Myocyte (in vitro differentiated cells): ENCODE measurements around the gene LPGAT1. TPM values are rescaled to one million over a fixed set of nuclear protein-coding genes. Genes with fewer than 3 reads are reported as not detected.
"Not testable (repeated sequence)": the region's sequence is repeated elsewhere in the genome, so short reads cannot be mapped to it uniquely, and the experiment has no call there.

Source experiments
- DNase-seq: peaks from one replicate; pipeline ENCODE4 v3.0.0-alpha.2; 2012; ENCODE audit warnings: low read depth
- total RNA-seq: library from RNA; depleted of rRNA; stranded (reverse); fragments of >200 nt; gene quantifications from 2 replicates; pipeline ENCODE4 v1.2.3, GENCODE V29; 2014

The LPGAT1 gene
- total RNA-seq, 1 donor from 2014 or later = 46.3 TPM

DNA sequence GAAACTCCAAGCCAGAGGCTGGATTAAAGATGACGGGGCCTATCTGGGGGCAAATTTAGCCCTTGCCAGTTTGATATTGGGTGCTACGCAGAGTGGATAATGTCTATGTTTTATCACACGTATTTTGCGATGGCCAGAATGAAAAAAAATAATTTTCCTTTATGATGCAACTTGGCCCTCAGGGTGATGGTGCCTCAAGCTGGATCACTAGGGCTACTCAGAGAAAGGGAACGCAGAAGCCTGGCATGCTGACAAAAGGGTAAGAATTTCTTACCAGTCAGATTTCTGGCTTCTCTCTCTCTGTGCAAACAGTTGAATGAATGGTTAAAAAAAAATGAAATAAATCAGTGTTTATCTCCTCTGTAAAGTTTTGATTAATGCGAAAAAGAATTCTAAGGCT, 122.6 kb downstream of the LPGAT1 start:
- no peak for DNase-seq

DNA sequence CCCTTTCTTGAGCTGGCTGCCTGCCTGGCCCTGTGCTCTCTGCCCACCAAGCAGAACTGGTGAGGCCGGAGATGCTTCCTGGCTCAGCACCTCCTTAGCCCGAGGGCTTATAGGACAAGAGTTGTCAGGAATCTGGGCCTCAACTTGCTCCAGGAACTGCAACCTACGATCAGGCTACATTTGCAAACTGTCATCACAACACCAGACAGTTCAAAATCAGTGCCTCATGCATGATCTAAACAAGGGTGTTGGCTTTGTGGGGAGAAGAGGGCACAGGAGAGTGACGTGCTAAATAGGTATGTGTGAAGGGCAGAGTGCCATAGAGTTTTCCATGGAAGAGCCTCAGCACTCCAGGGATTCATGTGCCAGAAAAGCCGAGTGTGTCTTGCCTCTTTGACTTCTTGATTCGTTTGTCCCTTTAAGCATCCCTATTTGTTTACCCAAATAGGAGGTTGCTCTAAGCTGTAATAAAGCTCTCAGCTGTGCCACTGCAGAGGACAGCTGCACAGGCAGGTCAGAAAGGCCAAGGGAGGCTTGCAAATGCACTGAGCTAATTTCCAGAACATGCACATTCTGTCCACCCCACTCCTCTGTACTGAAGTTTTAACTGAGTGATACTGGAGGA, 125.0 kb downstream of the LPGAT1 start:
- peak; percentile 88 for DNase-seq

- DNase-seq = no peak
Measured at GRCh38 chr1:211704543-211704942, 126.0 kb downstream of the LPGAT1 start.

GRCh38 chr1:211703812-211704537, 126.6 kb downstream of the LPGAT1 start:
- peak; percentile 80 for DNase-seq

- no peak for DNase-seq
Measured at GRCh38 chr1:211701733-211702132, 128.8 kb downstream of the LPGAT1 start.

DNA sequence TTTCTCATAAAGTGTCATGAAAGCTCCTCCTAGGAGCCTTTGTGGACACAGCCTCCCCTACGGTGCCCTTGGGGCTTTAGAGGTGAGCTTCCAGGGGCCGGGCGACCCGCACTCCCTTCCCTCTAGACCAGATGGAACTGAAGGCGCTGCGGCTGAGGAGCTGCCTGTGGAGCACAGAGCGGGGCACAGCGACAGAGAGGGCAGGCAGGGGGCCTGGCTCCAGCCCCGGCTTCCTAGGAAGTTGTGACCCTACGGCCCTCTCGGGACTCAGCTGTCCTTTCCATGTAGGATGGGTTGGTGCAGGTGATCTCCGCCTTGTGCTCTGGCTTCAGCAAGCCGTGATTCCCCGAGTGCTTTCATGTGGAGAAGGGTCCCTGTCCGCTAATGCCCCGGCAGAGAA, 131.5 kb downstream of the LPGAT1 start:
- DNase-seq = no peak

- DNase-seq = peak; percentile 31
Measured at GRCh38 chr1:211698161-211699026, 132.2 kb downstream of the LPGAT1 start.

GRCh38 chr1:211697356-211697755, 133.2 kb downstream of the LPGAT1 start:
- DNase-seq = peak; percentile 80

DNA sequence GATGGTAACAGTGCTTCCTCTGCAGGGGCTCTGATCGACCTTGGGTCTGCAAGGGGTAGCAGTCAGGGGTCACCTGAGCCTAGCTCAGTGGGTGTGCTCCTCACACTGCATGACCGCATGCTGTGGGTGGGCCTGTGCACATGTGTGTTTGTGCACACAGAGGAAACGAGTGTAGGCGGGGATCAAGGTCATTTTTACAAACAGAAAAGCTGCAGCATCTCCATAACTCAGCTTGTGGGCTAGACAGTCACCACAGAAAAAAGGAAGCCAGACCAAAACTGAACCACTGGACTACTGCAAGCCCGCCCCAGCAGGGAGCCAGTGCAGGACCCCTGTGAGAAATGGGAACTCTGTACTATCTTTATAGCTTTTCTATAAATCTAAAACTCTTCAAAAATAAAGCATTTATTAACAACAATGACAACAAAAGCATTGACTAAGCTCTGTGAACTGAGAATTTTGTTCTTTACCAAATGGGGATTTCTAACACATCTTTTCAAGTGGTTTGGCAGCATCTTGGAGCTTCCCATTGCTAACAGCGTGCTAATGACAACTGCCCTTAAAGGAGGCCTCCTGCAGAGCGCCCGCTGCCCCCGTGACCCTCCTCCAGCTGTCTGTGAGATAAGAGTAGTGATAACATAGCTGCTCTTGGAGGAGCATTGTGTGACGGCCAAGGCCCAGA, 135.3 kb downstream of the LPGAT1 start:
- DNase-seq = no peak

- DNase-seq = not testable (repeated sequence)
Measured at GRCh38 chr1:211693911-211694310, 136.7 kb downstream of the LPGAT1 start.

Other genes starting within 250 kb of the LPGAT1 start
- 0.16 and 0.19 TPM in 2 replicates for gene NEK2, start 155.1 kb downstream of the LPGAT1 start, total RNA-seq
- gene INTS7, start 204.8 kb upstream of the LPGAT1 start, total RNA-seq = 12.1 and 12.9 TPM in 2 replicates
- gene DTL, start 205.0 kb upstream of the LPGAT1 start, total RNA-seq = 0.78 and 1.2 TPM in 2 replicates